ENCODE results near the gene DAPK1. TPM values are rescaled to one million over a fixed set of nuclear protein-coding genes. Genes with fewer than 3 reads are reported as not detected.

The DAPK1 gene
- total and polyA plus RNA-seq, 2 donors (not counting 3 experiments of a cell fraction or from before 2014, with no cell fraction given), result 58.9 to 119 TPM

DNA sequence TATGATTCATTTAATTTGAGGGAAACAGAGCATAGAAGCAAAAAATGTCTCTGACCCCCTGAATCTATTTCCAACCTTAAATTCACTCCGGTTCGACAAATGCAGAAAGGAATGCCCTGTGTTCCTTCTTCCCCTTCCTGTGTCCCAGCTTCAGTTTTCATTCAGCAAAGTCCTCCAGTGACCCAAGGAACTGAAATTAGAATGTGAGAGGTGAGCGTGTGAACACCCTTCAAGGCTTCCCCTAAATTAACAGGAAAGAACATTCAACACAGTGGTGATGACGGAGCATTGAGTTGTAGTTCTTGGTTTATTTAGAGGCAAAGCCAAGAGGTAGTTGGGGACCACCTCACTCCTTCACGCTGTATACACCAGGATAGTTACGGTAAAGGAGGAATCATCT is 130.7 kb downstream of the DAPK1 start:
- Histone ChIP-seq H3K9me3 (replicated peaks; ENCODE audit: control insufficient read depth, insufficient read depth, low read length) (no peaks in the 10 kb centered on the region), H3K4me3 (replicated peaks in 1 of 3; ENCODE audit: insufficient read depth in 1 of 3, low read depth in 1 of 3, low read length in 3 of 3) (no peak overlapping the region), H3K27me3 (ENCODE audit: control insufficient read depth in 2 of 2, insufficient read depth in 2 of 2, low read length in 2 of 2) (no peaks in the 10 kb centered on the region), H3K36me3 (ENCODE audit: control insufficient read depth in 2 of 2, extremely low read depth in 1 of 2, insufficient read depth in 2 of 2, low read length in 2 of 2) (peaks cover 3 to 13% of the 10 kb centered on the region in 2 experiments), H3K4me2 (ENCODE audit: insufficient read depth, low read length) (no peak overlapping the region), H4K20me1 (replicated peaks; ENCODE audit: control insufficient read depth, extremely low read depth, insufficient read depth, low read length) (no peaks in the 10 kb centered on the region), H3K79me2 (ENCODE audit: control insufficient read depth, insufficient read depth, low read length) (no peaks in the 10 kb centered on the region), H3K9me1 (replicated peaks; ENCODE audit: control insufficient read depth, extremely low read depth, insufficient read depth, low read length) (no peaks in the 10 kb centered on the region), H3K4me1 (ENCODE audit: control insufficient read depth, extremely low read depth, insufficient read depth, low read length) (no peaks in the 10 kb centered on the region), H2AFZ (ENCODE audit: low read depth, low read length) (no peak overlapping the region), H3K27ac (ENCODE audit: insufficient read depth, low read depth, low read length) (no peak overlapping the region), H3K9ac (replicated peaks; ENCODE audit: extremely low read depth, insufficient read depth, low read length) (no peak overlapping the region)
- intact Hi-C loops (cut with micrococcal nuclease) (no loop called here), dilution Hi-C loops (cut with MboI; ENCODE audit: extremely low pct_ligation_motif_present, low sequenced_read_pairs) (no loop called here)
- CTCF ChIA-PET, result interaction anchor here (0.8 kb wide), 1 partner anchor 29 kb away, joined by 3 read pairs; no protein-coding TSS in a partner anchor
- no TSS peak for BruUV-seq (replicated peaks)
- no peak for FAIRE-seq
- no peak for TF ChIP-seq FOS (IDR thresholded peaks at IDR 0.05; ENCODE audit: borderline replicate concordance, insufficient read depth, low read length)
- no peak for TF ChIP-seq EZH2 (IDR thresholded peaks at IDR 0.05; ENCODE audit: borderline replicate concordance, low read depth, low read length, severe bottlenecking)
- TF ChIP-seq MYC (IDR thresholded peaks at IDR 0.05; ENCODE audit: low read depth, low read length), result no peak
- TF ChIP-seq POLR2AphosphoS5 (IDR thresholded peaks at IDR 0.05; ENCODE audit: insufficient read depth, low read depth, low read length), result no peak
- TF ChIP-seq, protein P1, sequence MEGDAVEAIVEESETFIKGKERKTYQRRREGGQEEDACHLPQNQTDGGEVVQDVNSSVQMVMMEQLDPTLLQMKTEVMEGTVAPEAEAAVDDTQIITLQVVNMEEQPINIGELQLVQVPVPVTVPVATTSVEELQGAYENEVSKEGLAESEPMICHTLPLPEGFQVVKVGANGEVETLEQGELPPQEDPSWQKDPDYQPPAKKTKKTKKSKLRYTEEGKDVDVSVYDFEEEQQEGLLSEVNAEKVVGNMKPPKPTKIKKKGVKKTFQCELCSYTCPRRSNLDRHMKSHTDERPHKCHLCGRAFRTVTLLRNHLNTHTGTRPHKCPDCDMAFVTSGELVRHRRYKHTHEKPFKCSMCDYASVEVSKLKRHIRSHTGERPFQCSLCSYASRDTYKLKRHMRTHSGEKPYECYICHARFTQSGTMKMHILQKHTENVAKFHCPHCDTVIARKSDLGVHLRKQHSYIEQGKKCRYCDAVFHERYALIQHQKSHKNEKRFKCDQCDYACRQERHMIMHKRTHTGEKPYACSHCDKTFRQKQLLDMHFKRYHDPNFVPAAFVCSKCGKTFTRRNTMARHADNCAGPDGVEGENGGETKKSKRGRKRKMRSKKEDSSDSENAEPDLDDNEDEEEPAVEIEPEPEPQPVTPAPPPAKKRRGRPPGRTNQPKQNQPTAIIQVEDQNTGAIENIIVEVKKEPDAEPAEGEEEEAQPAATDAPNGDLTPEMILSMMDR (IDR thresholded peaks at IDR 0.05; ENCODE audit: extremely low read depth in 1 of 2, insufficient read depth in 1 of 2, low read depth in 1 of 2, low read length in 2 of 2), result no peak
- TF ChIP-seq POLR2A (IDR thresholded peaks at IDR 0.05; ENCODE audit: low read depth, low read length), result no peak
- TF ChIP-seq, protein P2, sequence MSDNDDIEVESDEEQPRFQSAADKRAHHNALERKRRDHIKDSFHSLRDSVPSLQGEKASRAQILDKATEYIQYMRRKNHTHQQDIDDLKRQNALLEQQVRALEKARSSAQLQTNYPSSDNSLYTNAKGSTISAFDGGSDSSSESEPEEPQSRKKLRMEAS (IDR thresholded peaks at IDR 0.05; ENCODE audit: insufficient read depth, insufficient read length), result no peak
- no peak for TF ChIP-seq JUN (IDR thresholded peaks at IDR 0.05; ENCODE audit: borderline replicate concordance, insufficient read depth, insufficient read length, low read depth)
- no peak for TF ChIP-seq GATA2 (IDR thresholded peaks at IDR 0.05; ENCODE audit: insufficient read depth, insufficient read length, low read depth, low read length)
- POLR2A ChIA-PET, result no interaction called here
- DNase-seq (ENCODE audit: low read depth, low spot score), result no peak
